HEK293 (cell line): ENCODE results near the gene CRYBA4.

Experiments used
- BCL11A ChIP-seq: fragments of 450-650 bp; formaldehyde crosslinking; IDR thresholded peaks from 2 replicates; pipeline ENCODE4 v1.5.1; 2016; ENCODE audit warnings: low read depth, missing biosample characterization, missing genetic modification characterization
- IKZF3 ChIP-seq: fragments of 450-650 bp; IDR thresholded peaks from 2 replicates; pipeline ENCODE4 v1.5.0; 2018; ENCODE audit warnings: missing biosample characterization, mild to moderate bottlenecking, missing genetic modification characterization, moderate library complexity
- KLF7 ChIP-seq: fragments of 450-650 bp; formaldehyde crosslinking; IDR thresholded peaks from 2 replicates; pipeline ENCODE4 v1.5.1; 2016; ENCODE audit warnings: missing biosample characterization, missing genetic modification characterization, borderline replicate concordance
- MYNN ChIP-seq: fragments of 450-650 bp; formaldehyde crosslinking; IDR thresholded peaks from 2 replicates; pipeline ENCODE4 v1.5.1; 2016; ENCODE audit warnings: missing biosample characterization, missing genetic modification characterization, borderline replicate concordance
- MZF1 ChIP-seq: fragments of 450-650 bp; formaldehyde crosslinking; IDR thresholded peaks from 2 replicates; pipeline ENCODE4 v1.5.1; 2017; ENCODE audit warnings: missing biosample characterization, missing genetic modification characterization, borderline replicate concordance
- OVOL3 ChIP-seq: fragments of 450-650 bp; formaldehyde crosslinking; IDR thresholded peaks from 2 replicates; pipeline ENCODE4 v1.5.1; 2016; ENCODE audit warnings: missing biosample characterization, missing genetic modification characterization
- SP3 ChIP-seq: fragments of 450-650 bp; formaldehyde crosslinking; IDR thresholded peaks from 2 replicates; pipeline ENCODE4 v1.5.1; 2016; ENCODE audit warnings: missing biosample characterization, missing genetic modification characterization
- ZBTB6 ChIP-seq: fragments of 450-650 bp; formaldehyde crosslinking; IDR thresholded peaks from 2 replicates; pipeline ENCODE4 v1.5.1; 2017; ENCODE audit warnings: missing biosample characterization, missing genetic modification characterization
- ZEB2 ChIP-seq: fragments of 450-650 bp; formaldehyde crosslinking; IDR thresholded peaks from 2 replicates; pipeline ENCODE4 v1.5.1; 2016; ENCODE audit warnings: missing biosample characterization, missing genetic modification characterization
- ZNF132 ChIP-seq: fragments of 450-650 bp; formaldehyde crosslinking; IDR thresholded peaks from 2 replicates; pipeline ENCODE4 v1.5.1; 2017; ENCODE audit warnings: missing biosample characterization, missing genetic modification characterization, borderline replicate concordance
- ZNF169 ChIP-seq: fragments of 450-650 bp; formaldehyde crosslinking; IDR thresholded peaks from 2 replicates; pipeline ENCODE4 v1.5.1; 2016; ENCODE audit warnings: missing biosample characterization, missing genetic modification characterization
- ZNF174 ChIP-seq: fragments of 450-650 bp; formaldehyde crosslinking; IDR thresholded peaks from 2 replicates; pipeline ENCODE4 v1.5.0; 2017; ENCODE audit warnings: missing biosample characterization, mild to moderate bottlenecking, missing genetic modification characterization
- ZNF184 ChIP-seq: fragments of 450-650 bp; IDR thresholded peaks from 2 replicates; pipeline ENCODE4 v1.5.1; 2018; ENCODE audit warnings: missing biosample characterization, mild to moderate bottlenecking, missing genetic modification characterization
- ZNF221 ChIP-seq: fragments of 450-650 bp; formaldehyde crosslinking; IDR thresholded peaks from 2 replicates; pipeline ENCODE4 v1.5.1; 2017; ENCODE audit warnings: missing biosample characterization, missing genetic modification characterization, borderline replicate concordance
- ZNF24 ChIP-seq: fragments of 450-650 bp; formaldehyde crosslinking; IDR thresholded peaks from 2 replicates; pipeline ENCODE4 v1.5.1; 2016; ENCODE audit warnings: missing biosample characterization, missing genetic modification characterization
- ZNF266 ChIP-seq: fragments of 450-650 bp; formaldehyde crosslinking; IDR thresholded peaks from 2 replicates; pipeline ENCODE4 v1.5.1; 2016; ENCODE audit warnings: missing biosample characterization, missing genetic modification characterization, low read depth
- ZNF404 ChIP-seq: fragments of 450-650 bp; formaldehyde crosslinking; IDR thresholded peaks from 2 replicates; pipeline ENCODE4 v1.5.1; 2017; ENCODE audit warnings: missing biosample characterization, missing genetic modification characterization
- ZNF433 ChIP-seq: fragments of 450-650 bp; formaldehyde crosslinking; IDR thresholded peaks from 2 replicates; pipeline ENCODE4 v1.5.1; 2016; ENCODE audit warnings: missing biosample characterization, missing genetic modification characterization, low read depth
- ZNF473 ChIP-seq: fragments of 450-650 bp; formaldehyde crosslinking; IDR thresholded peaks from 2 replicates; pipeline ENCODE4 v1.5.1; 2017; ENCODE audit warnings: missing biosample characterization, missing genetic modification characterization
- ZNF521 ChIP-seq: fragments of 450-650 bp; formaldehyde crosslinking; IDR thresholded peaks from 2 replicates; pipeline ENCODE4 v1.5.1; 2017; ENCODE audit warnings: missing biosample characterization, mild to moderate bottlenecking, missing genetic modification characterization
- ZNF548 ChIP-seq: fragments of 450-650 bp; formaldehyde crosslinking; IDR thresholded peaks from 2 replicates; pipeline ENCODE4 v1.5.1; 2016; ENCODE audit warnings: missing biosample characterization, missing genetic modification characterization
- ZNF76 ChIP-seq: fragments of 450-650 bp; formaldehyde crosslinking; IDR thresholded peaks from 2 replicates; pipeline ENCODE4; 2016; ENCODE audit warnings: low read depth, missing biosample characterization, missing genetic modification characterization, borderline replicate concordance
- ZNF776 ChIP-seq: fragments of 450-650 bp; formaldehyde crosslinking; IDR thresholded peaks from 2 replicates; pipeline ENCODE4 v1.5.0; 2017; ENCODE audit warnings: missing biosample characterization, missing genetic modification characterization, borderline replicate concordance
- ZNF777 ChIP-seq: fragments of 450-650 bp; formaldehyde crosslinking; IDR thresholded peaks from 2 replicates; pipeline ENCODE4 v1.5.1; 2017; ENCODE audit warnings: missing biosample characterization, missing genetic modification characterization, borderline replicate concordance
- ZNF785 ChIP-seq: fragments of 450-650 bp; formaldehyde crosslinking; IDR thresholded peaks from 2 replicates; pipeline ENCODE4 v1.5.1; 2016; ENCODE audit warnings: missing biosample characterization, missing genetic modification characterization
- TF ChIP-seq, protein P1 (sequence below): fragments of 450-650 bp; formaldehyde crosslinking; IDR thresholded peaks from 2 replicates; pipeline ENCODE4 v1.5.1; 2016; ENCODE audit warnings: missing biosample characterization, missing genetic modification characterization
- TF ChIP-seq, protein P2 (sequence below): fragments of 450-650 bp; formaldehyde crosslinking; IDR thresholded peaks from 2 replicates; pipeline ENCODE4 v1.5.1; 2016; ENCODE audit warnings: missing biosample characterization, missing genetic modification characterization
- TF ChIP-seq, protein P3 (sequence below): fragments of 450-650 bp; formaldehyde crosslinking; IDR thresholded peaks from 2 replicates; pipeline ENCODE4 v1.5.1; 2017; ENCODE audit warnings: missing biosample characterization, missing genetic modification characterization
- TF ChIP-seq, protein P4 (sequence below): fragments of 450-650 bp; formaldehyde crosslinking; IDR thresholded peaks from 2 replicates; pipeline ENCODE4 v1.5.1; 2017; ENCODE audit warnings: missing biosample characterization, missing genetic modification characterization

Gene CRYBA4

GRCh38 chr22:26672590-26673468 is 51.1 kb downstream of the CRYBA4 start (continued):
- TF ChIP-seq, protein P1, sequence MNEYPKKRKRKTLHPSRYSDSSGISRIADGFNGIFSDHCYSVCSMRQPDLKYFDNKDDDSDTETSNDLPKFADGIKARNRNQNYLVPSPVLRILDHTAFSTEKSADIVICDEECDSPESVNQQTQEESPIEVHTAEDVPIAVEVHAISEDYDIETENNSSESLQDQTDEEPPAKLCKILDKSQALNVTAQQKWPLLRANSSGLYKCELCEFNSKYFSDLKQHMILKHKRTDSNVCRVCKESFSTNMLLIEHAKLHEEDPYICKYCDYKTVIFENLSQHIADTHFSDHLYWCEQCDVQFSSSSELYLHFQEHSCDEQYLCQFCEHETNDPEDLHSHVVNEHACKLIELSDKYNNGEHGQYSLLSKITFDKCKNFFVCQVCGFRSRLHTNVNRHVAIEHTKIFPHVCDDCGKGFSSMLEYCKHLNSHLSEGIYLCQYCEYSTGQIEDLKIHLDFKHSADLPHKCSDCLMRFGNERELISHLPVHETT (tag by site-specific recombination), result no peak
- TF ChIP-seq ZNF548, result no peak
- TF ChIP-seq ZNF473 (tag by site-specific recombination), result no peak
- TF ChIP-seq, protein P2, sequence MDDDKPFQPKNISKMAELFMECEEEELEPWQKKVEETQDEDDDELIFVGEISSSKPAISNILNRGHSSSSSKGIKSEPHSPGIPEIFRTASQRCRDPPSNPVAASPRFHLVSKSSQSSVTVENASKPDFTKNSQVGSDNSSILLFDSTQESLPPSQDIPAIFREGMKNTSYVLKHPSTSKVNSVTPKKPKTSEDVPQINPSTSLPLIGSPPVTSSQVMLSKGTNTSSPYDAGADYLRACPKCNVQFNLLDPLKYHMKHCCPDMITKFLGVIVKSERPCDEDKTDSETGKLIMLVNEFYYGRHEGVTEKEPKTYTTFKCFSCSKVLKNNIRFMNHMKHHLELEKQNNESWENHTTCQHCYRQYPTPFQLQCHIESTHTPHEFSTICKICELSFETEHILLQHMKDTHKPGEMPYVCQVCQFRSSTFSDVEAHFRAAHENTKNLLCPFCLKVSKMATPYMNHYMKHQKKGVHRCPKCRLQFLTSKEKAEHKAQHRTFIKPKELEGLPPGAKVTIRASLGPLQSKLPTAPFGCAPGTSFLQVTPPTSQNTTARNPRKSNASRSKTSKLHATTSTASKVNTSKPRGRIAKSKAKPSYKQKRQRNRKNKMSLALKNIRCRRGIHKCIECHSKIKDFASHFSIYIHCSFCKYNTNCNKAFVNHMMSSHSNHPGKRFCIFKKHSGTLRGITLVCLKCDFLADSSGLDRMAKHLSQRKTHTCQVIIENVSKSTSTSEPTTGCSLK, result no peak
- TF ChIP-seq IKZF3 (tag by site-specific recombination), result peak; percentile 79
- TF ChIP-seq BCL11A (tag by site-specific recombination), result no peak
- TF ChIP-seq ZNF433 (tag by site-specific recombination), result no peak
- TF ChIP-seq ZNF521 (tag by site-specific recombination), result no peak
- TF ChIP-seq KLF7 (tag by site-specific recombination), result 0 out of 2 replicates have a peak, but pooled peaks have one; percentile 21
- no peak for TF ChIP-seq ZNF404 (tag by site-specific recombination)
- TF ChIP-seq ZNF266 (tag by site-specific recombination), result no peak
- TF ChIP-seq ZNF777 (tag by site-specific recombination), result 0 out of 2 replicates have a peak, but pooled peaks have one; percentile 14
- no peak for TF ChIP-seq ZNF174 (tag by site-specific recombination)
- TF ChIP-seq ZNF24 (tag by site-specific recombination), result no peak
- no peak for TF ChIP-seq ZNF169 (tag by site-specific recombination)
- peak; percentile 90 for TF ChIP-seq SP3
- no peak for TF ChIP-seq ZNF776
- TF ChIP-seq ZNF132, result no peak
- TF ChIP-seq ZNF785 (tag by site-specific recombination), result no peak
- TF ChIP-seq MYNN, result no peak
- TF ChIP-seq OVOL3 (tag by site-specific recombination), result no peak
- TF ChIP-seq MZF1 (tag by site-specific recombination), result no peak
- TF ChIP-seq, protein P3, sequence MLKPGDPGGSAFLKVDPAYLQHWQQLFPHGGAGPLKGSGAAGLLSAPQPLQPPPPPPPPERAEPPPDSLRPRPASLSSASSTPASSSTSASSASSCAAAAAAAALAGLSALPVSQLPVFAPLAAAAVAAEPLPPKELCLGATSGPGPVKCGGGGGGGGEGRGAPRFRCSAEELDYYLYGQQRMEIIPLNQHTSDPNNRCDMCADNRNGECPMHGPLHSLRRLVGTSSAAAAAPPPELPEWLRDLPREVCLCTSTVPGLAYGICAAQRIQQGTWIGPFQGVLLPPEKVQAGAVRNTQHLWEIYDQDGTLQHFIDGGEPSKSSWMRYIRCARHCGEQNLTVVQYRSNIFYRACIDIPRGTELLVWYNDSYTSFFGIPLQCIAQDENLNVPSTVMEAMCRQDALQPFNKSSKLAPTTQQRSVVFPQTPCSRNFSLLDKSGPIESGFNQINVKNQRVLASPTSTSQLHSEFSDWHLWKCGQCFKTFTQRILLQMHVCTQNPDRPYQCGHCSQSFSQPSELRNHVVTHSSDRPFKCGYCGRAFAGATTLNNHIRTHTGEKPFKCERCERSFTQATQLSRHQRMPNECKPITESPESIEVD (tag by site-specific recombination), result no peak
- TF ChIP-seq ZNF221 (tag by site-specific recombination), result no peak
- 0 out of 2 replicates have a peak, but pooled peaks have one; percentile 46 for TF ChIP-seq ZEB2 (tag by site-specific recombination)
- TF ChIP-seq, protein P4, sequence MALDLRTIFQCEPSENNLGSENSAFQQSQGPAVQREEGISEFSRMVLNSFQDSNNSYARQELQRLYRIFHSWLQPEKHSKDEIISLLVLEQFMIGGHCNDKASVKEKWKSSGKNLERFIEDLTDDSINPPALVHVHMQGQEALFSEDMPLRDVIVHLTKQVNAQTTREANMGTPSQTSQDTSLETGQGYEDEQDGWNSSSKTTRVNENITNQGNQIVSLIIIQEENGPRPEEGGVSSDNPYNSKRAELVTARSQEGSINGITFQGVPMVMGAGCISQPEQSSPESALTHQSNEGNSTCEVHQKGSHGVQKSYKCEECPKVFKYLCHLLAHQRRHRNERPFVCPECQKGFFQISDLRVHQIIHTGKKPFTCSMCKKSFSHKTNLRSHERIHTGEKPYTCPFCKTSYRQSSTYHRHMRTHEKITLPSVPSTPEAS (tag by site-specific recombination), result no peak
- 0 out of 2 replicates have a peak, but pooled peaks have one; percentile 22 for TF ChIP-seq ZNF184 (tag by site-specific recombination)
- TF ChIP-seq ZNF76 (tag by site-specific recombination), result no peak
- no peak for TF ChIP-seq ZBTB6 (tag by site-specific recombination)
